ENCODE results near the gene PLD4.
"Not testable (repeated sequence)": the region's sequence is repeated elsewhere in the genome, so short reads cannot be mapped to it uniquely, and the experiment has no call there.

The PLD4 gene

GRCh38 chr14:104942586-104942985, 17.9 kb downstream of the PLD4 start:
- DNase-seq: no peak

DNA sequence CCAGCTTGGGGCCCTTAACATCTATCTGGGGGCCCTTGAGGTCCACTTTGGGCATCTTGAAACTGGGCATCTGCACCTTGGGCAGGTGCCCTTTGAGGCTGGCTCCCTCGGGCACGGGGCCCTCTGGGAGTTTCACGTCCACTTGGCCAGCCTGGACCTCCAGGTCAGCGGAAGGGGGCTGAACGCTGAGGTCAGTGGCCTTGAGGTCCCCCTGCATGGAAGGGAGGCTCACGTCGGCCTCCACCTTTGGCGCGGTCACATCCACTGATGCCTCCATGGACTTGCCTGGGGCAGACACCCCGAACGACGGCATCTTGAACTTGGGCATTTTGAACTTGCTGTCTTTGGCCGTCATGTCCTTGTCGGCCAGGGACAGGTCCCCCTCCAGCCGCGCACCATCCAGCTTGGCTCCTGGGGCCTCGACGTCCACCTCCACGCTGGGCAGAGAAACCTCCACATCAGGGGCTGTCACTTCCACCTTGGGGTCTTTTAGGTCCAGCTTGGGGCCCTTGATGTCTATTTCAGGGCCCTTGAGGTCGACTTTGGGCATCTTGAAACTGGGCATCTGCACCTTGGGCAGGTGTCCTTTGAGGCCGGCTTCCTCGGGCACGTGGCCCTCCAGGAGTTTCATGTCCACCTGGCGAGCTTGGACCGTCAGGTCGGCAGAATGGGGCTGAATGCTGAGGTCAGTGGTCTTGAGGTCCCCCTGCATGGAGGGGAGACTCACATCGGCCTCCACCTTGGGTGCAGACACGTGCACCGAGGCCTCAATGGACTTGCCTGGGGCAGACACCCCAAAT, 18.7 kb downstream of the PLD4 start:
- not testable (repeated sequence) for DNase-seq

- DNase-seq: not testable (repeated sequence)
Observed at GRCh38 chr14:104944016-104944308, 19.3 kb downstream of the PLD4 start.

- not testable (repeated sequence) for DNase-seq
Observed at GRCh38 chr14:104944436-104945205, 19.9 kb downstream of the PLD4 start.

- DNase-seq: not testable (repeated sequence)
Observed at GRCh38 chr14:104945266-104945665, 20.6 kb downstream of the PLD4 start.

DNA sequence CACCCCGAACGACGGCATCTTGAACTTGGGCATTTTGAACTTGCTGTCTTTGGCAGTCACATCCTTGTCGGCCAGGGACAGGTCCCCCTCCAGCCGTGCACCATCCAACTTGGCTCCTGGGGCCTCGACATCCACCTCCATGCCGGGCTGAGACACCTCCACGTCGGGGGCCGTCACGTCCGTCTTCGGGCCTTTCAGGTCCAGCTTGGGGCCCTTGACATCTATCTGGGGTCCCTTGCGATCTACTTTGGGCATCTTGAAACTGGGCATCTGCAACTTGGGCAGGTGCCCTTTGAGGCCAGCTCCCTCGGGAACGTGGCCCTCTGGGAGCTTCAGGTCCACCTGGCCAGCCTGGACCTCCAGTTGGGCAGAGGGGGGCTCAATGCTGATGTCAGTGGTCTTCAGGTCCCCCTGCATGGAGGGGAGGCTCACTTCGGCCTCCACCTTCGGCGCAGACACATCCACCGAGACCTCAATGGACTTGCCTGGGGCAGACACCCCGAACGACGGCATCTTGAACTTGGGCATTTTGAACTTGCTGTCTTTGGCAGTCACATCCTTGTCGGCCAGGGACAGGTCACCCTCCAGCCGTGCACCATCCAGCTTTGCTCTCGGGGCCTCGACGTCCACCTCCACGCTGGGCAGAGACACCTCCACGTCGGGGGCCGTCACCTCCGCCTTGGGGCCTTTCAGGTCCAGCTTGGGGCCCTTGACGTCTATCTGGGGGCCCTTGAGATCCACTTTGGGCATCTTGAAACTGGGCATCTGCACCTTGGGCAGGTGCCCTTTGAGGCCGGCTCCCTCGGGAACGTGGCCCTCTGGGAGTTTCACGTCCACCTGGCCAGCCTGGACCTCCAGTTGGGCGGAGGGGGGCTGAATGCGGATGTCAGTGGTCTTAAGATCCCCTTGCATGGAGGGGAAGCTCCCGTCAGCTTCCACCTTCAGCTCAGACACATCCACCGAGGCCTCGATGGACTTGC, 21.6 kb downstream of the PLD4 start:
- DNase-seq: not testable (repeated sequence)

DNA sequence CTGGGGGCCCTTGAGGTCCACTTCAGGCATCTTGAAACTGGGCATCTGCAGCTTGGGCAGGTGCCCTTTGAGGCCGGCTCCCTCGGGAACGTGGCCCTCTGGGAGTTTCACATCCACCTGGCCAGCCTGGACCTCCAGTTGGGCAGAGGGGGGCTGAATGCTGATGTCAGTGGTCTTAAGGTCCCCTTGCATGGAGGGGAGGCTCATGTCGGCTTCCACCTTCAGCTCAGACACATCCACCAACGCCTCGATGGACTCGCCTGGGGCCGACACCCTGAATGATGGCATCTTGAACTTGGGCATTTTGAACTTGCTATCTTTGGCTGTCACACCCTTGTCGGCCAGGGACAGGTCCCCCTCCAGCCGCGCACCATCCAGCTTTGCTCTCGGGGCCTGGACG, 22.5 kb downstream of the PLD4 start:
- DNase-seq: not testable (repeated sequence)

DNA sequence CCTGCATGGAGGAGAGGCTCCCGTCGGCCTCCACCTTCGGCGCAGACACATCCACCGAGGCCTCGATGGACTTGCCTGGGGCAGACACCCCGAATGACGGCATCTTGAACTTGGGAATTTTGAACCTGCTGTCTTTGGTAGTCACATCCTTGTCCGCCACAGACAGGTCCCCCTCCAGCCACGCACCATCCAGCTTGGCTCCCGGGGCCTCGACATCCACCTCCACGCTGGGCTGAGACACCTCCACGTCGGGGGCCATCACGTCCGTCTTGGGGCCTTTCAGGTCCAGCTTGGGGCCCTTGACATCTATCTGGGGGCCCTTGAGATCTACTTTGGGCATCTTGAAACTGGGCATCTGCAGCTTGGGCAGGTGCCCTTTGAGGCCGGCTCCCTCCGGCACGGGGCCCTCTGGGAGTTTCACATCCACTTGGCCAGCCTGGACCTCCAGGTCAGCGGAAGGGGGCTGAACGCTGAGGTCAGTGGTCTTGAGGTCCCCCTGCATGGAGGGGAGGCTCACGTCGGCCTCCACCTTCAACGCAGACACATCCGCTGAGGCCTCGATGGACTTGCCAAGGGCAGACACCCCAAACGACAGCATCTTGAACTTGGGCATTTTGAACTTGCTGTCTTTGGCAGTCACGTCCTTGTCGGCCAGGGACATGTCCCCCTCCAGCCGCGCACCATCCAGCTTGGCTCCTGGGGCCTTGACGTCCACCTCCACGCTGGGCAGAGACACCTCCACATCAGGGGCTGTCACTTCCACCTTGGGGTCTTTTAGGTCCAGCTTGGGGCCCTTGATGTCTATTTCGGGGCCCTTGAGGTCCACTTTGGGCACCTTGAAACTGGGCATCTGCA, 23.4 kb downstream of the PLD4 start:
- not testable (repeated sequence) for DNase-seq

GRCh38 chr14:104948736-104949031, 24.0 kb downstream of the PLD4 start:
- no peak for DNase-seq

DNA sequence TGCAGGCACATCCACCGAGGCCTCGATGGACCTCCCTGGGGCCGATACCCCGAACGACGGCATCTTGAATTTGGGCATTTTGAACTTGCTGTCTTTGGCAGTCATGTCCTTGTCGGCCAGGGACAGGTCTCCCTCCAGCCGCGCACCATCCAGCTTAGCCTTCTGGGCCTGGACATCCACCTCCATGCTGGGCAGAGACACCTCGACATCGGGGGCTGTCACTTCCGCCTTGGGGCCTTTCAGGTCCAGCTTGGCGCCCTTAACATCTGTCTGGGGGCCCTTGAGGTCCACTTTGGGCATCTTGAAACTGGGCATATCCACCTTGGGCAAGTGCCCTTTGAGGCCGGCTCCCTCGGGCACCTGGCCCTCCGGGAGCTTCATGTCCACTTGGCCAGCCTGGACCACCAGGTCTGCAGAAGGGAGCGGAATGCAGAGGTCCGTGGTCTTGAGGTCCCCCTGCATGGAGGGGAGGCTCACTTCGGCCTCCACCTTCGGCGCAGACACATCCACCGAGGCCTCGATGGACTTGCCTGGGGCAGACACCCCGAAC, 24.8 kb downstream of the PLD4 start:
- not testable (repeated sequence) for DNase-seq

DNA sequence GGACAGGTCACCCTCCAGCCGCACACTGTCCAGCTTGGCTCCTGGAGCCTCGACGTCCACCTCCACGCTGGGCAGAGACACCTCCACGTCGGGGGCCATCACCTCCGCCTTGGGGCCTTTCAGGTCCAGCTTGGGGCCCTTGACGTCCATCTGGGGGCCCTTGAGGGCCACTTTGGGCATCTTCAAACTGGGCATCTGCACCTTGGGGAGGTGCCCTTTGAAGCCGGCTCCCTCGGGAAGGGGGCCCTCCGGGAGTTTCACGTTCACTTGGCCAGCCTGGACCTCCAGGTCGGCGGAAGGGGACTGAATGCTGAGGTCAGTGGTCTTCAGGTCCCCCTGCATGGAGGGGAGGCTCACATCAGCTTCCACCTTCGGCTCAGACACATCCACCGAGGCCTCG, 25.3 kb downstream of the PLD4 start:
- no peak for DNase-seq

GRCh38 chr14:104950701-104951100, 26.0 kb downstream of the PLD4 start:
- DNase-seq: not testable (repeated sequence)

- DNase-seq: not testable (repeated sequence)
Observed at GRCh38 chr14:104951863-104952657, 27.4 kb downstream of the PLD4 start.

DNA sequence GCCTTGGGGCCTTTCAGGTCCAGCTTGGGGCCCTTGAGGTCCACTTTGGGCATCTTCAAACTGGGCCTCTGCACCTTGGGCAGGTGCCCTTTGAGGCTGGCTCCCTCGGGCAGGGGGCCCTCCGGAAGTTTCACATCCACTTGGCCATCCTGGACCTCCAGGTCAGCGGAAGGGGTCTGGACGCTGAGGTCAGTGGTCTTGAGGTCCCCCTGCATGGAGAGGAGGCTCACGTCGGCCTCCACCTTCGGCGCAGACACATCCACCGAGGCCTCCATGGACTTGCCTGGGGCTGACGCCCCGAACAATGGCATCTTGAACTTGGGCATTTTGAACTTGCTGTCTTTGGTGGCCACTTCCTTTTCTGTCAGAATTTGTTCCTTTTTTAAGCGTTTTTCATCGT, 28.4 kb downstream of the PLD4 start:
- no peak for DNase-seq

- DNase-seq: no peak
Observed at GRCh38 chr14:104953896-104954656, 29.4 kb downstream of the PLD4 start.

- no peak for DNase-seq
Observed at GRCh38 chr14:104954746-104955395, 30.2 kb downstream of the PLD4 start.

DNA sequence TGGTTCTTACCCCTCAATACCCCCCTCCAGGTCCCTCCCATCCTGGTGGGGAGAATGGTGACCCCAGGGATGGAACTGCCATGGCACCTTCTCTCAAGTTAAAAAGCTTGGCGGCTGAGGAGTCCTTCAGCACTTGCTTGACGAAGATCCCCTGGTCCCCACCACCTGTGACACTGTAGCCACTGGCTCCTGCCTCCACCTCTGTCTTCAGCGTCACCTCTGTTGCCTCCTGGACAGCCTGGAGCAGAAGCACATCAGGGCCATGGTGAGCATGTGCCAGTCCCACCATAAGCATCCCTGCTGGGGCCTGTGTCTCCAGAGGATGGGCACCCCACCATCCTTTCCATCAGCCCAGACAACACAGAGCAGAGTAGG, 30.7 kb downstream of the PLD4 start:
- DNase-seq: no peak

GRCh38 chr14:104956290-104956890, 31.7 kb downstream of the PLD4 start:
- no peak for DNase-seq

Data from CD4-positive, alpha-beta T cell treated with Interleukin-6 for 4 hours (primary cell).